Putamen (tissue), 1 donor: ENCODE measurements around the gene RHOBTB3.
"Not testable (repeated sequence)": the region's sequence is repeated elsewhere in the genome, so short reads cannot be mapped to it uniquely, and the experiment has no call there.

Experiments used
- DNase-seq: peaks from one replicate; pipeline ENCODE4 v3.0.0-alpha.2; 2016; ENCODE audit warnings: low spot score

The RHOBTB3 gene

GRCh38 chr5:95800553-95800952 is 69.4 kb downstream of the RHOBTB3 start:
- DNase-seq: no peak

- DNase-seq: no peak
Observed at GRCh38 chr5:95801532-95801931, 70.4 kb downstream of the RHOBTB3 start.

- no peak for DNase-seq
Observed at GRCh38 chr5:95801961-95802360, 70.8 kb downstream of the RHOBTB3 start.

- DNase-seq: no peak
Observed at GRCh38 chr5:95803271-95804148, 72.4 kb downstream of the RHOBTB3 start.

- no peak for DNase-seq
Observed at GRCh38 chr5:95804736-95805539, 73.8 kb downstream of the RHOBTB3 start.

- DNase-seq: no peak
Observed at GRCh38 chr5:95806687-95807086, 75.6 kb downstream of the RHOBTB3 start.

- no peak for DNase-seq
Observed at GRCh38 chr5:95808013-95808685, 77.0 kb downstream of the RHOBTB3 start.

- DNase-seq: peak; percentile 50
Observed at GRCh38 chr5:95808686-95809413, 77.7 kb downstream of the RHOBTB3 start.

GRCh38 chr5:95809414-95809960 is 78.4 kb downstream of the RHOBTB3 start:
- no peak for DNase-seq

- DNase-seq: no peak
Observed at GRCh38 chr5:95810305-95811125, 79.4 kb downstream of the RHOBTB3 start.

- not testable (repeated sequence) for DNase-seq
Observed at GRCh38 chr5:95811126-95811423, 79.9 kb downstream of the RHOBTB3 start.

GRCh38 chr5:95811461-95812073 is 80.4 kb downstream of the RHOBTB3 start:
- DNase-seq: not testable (repeated sequence)

GRCh38 chr5:95812074-95812471 is 80.9 kb downstream of the RHOBTB3 start:
- DNase-seq: no peak

GRCh38 chr5:95813035-95813434 is 81.9 kb downstream of the RHOBTB3 start:
- DNase-seq: not testable (repeated sequence)

GRCh38 chr5:95815155-95815729 is 84.1 kb downstream of the RHOBTB3 start:
- no peak for DNase-seq

- DNase-seq: no peak
Observed at GRCh38 chr5:95816341-95816740, 85.2 kb downstream of the RHOBTB3 start.

GRCh38 chr5:95816776-95817175 is 85.6 kb downstream of the RHOBTB3 start:
- no peak for DNase-seq

- no peak for DNase-seq
Observed at GRCh38 chr5:95817430-95817829, 86.3 kb downstream of the RHOBTB3 start.

- DNase-seq: no peak
Observed at GRCh38 chr5:95818181-95819147, 87.3 kb downstream of the RHOBTB3 start.
